ENCODE data around the gene VWA5B2. TPM values are rescaled to one million over a fixed set of nuclear protein-coding genes. Genes with fewer than 3 reads are reported as not detected.

VWA5B2 gene
- total and polyA plus RNA-seq, 7 donors = 0.23 to 1.0 (median 0.60) TPM; not detected in 2

- H3K27ac ChIP-seq = no peak overlapping the region
- no peaks in the 10 kb centered on the region for H3K9me3 ChIP-seq
- H3K27me3 ChIP-seq = no peaks in the 10 kb centered on the region
- WGBS, 2 donors = 95 to 96% methylated on average over 13 of the region's 13 CpGs
- no peak overlapping the region for H3K4me3 ChIP-seq
- intact Hi-C loops (cut with DNase I) = loop anchor here (5.0 kb wide), 3 partner anchors 58 to 172 kb away; partner anchors contain the start of genes ABCC5, ALG3, EEF1AKMT4 and PSMD2
- peaks cover 0 to 37% (median 29%) of the 10 kb centered on the region in 4 donors for H3K4me1 ChIP-seq
- TF ChIP-seq EP300 (IDR thresholded peaks at IDR 0.05) (no peak), POLR2AphosphoS5 (IDR thresholded peaks at IDR 0.05) (no peak), POLR2A (IDR thresholded peaks at IDR 0.05) (no peak)
- TF ChIP-seq, protein P1, sequence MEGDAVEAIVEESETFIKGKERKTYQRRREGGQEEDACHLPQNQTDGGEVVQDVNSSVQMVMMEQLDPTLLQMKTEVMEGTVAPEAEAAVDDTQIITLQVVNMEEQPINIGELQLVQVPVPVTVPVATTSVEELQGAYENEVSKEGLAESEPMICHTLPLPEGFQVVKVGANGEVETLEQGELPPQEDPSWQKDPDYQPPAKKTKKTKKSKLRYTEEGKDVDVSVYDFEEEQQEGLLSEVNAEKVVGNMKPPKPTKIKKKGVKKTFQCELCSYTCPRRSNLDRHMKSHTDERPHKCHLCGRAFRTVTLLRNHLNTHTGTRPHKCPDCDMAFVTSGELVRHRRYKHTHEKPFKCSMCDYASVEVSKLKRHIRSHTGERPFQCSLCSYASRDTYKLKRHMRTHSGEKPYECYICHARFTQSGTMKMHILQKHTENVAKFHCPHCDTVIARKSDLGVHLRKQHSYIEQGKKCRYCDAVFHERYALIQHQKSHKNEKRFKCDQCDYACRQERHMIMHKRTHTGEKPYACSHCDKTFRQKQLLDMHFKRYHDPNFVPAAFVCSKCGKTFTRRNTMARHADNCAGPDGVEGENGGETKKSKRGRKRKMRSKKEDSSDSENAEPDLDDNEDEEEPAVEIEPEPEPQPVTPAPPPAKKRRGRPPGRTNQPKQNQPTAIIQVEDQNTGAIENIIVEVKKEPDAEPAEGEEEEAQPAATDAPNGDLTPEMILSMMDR (IDR thresholded peaks at IDR 0.05) = no peak
- no peak for DNase-seq
- H3K36me3 ChIP-seq = peaks cover 36 to 76% (median 64%) of the 10 kb centered on the region in 4 donors
These were observed 40.0 kb upstream of the VWA5B2 start for GRCh38 chr3:184189421-184189820.

- Histone ChIP-seq H3K9me3 (no peaks in the 10 kb centered on the region), H3K27ac (no peak overlapping the region), H3K4me3 (no peak overlapping the region), H3K27me3 (no peaks in the 10 kb centered on the region), H3K36me3 (peaks cover 35 to 89% (median 69%) of the 10 kb centered on the region in 4 donors), H3K4me1 (peaks cover 0 to 10% (median 9%) of the 10 kb centered on the region in 4 donors)
- intact Hi-C loops (cut with DNase I) = no loop called here
- 94 to 96% methylated on average over 10 of the region's 10 CpGs for WGBS, 2 donors
- no peak for TF ChIP-seq POLR2AphosphoS5 (IDR thresholded peaks at IDR 0.05)
- no peak for TF ChIP-seq POLR2A (IDR thresholded peaks at IDR 0.05)
- TF ChIP-seq EP300 (IDR thresholded peaks at IDR 0.05) = no peak
- no peak for DNase-seq
These were observed 36.5 kb upstream of the VWA5B2 start for GRCh38 chr3:184192889-184193288.

DNA sequence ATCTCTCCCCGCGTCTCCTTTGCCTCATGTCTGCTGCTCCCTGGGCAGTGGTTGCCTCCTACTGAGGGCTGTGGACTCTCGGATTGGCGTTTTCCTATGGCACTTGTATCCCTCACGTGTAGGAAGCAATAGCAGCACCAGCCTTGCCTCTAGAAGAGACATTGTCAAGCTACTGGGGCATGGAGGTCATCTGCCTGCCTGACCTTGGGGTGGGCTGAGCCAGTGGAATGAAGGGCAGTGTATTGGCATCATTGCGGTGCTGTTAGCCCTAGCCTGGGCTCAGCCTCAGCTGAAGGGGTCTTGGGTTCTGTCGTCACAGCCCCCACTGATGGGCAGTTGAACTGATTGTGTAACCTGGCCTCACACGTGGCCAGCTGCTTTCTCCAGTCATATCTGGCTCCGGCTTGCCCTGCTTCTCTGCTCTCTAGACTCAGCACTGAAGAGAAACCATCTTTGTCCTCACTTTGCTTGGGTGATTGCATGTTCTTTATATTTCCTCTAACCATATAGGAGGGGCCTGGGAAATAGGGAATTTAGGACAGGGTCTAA, 35.3 kb upstream of the VWA5B2 start:
- Histone ChIP-seq H3K4me3 (no peak overlapping the region), H3K27me3 (no peaks in the 10 kb centered on the region), H3K27ac (no peak overlapping the region), H3K9me3 (no peaks in the 10 kb centered on the region), H3K4me1 (no peaks in the 10 kb centered on the region), H3K36me3 (peaks cover 35 to 77% (median 58%) of the 10 kb centered on the region in 4 donors)
- TF ChIP-seq EP300 (IDR thresholded peaks at IDR 0.05) = no peak
- TF ChIP-seq POLR2A (IDR thresholded peaks at IDR 0.05) = no peak
- TF ChIP-seq, protein P1 (IDR thresholded peaks at IDR 0.05) = no peak
- TF ChIP-seq POLR2AphosphoS5 (IDR thresholded peaks at IDR 0.05) = no peak
- intact Hi-C loops (cut with DNase I) = no loop called here
- DNase-seq = no peak
- WGBS, 2 donors = 92 to 93% methylated on average over 9 of the region's 9 CpGs

DNA sequence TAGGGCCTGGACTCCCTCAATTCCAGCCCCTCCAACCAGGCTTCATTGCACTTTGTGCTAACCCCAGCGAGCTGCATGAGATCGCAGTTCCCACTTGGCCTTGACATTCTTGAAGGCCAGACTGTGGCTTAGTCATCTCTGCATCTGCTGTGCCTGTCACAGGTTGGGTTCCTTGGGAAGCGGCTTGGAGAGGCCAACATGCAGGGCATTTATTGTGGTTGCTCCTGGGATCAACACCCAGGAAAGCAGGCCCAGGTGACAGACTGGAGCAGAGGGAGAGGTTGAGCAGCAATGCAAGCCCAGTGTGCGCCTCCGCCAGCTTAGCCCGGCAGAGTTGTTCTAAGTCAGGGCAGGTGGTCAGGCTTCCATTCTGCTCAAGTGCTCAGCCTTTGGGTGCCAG, 32.8 kb upstream of the VWA5B2 start:
- no peaks in the 10 kb centered on the region for H3K9me3 ChIP-seq
- no peaks in the 10 kb centered on the region for H3K4me1 ChIP-seq
- no peak overlapping the region for H3K27ac ChIP-seq
- intact Hi-C loops (cut with DNase I) = no loop called here
- no peak for DNase-seq
- 89 to 91% methylated on average over 6 of the region's 6 CpGs for WGBS, 2 donors
- no peak for TF ChIP-seq POLR2A (IDR thresholded peaks at IDR 0.05)
- no peak for TF ChIP-seq EP300 (IDR thresholded peaks at IDR 0.05)
- TF ChIP-seq, protein P1 (IDR thresholded peaks at IDR 0.05) = no peak
- no peak overlapping the region for H3K4me3 ChIP-seq
- no peaks in the 10 kb centered on the region for H3K27me3 ChIP-seq
- H3K36me3 ChIP-seq = peaks cover 26 to 52% (median 34%) of the 10 kb centered on the region in 4 donors

- 91 to 94% methylated on average over 9 of the region's 9 CpGs for WGBS, 2 donors
- TF ChIP-seq POLR2A (IDR thresholded peaks at IDR 0.05) = no peak
- Histone ChIP-seq H3K4me1 (no peaks in the 10 kb centered on the region), H3K27ac (no peak overlapping the region), H3K27me3 (no peaks in the 10 kb centered on the region), H3K36me3 (peaks cover 7 to 33% (median 15%) of the 10 kb centered on the region in 4 donors), H3K9me3 (no peaks in the 10 kb centered on the region), H3K4me3 (no peak overlapping the region)
- intact Hi-C loops (cut with DNase I) = no loop called here
- no peak for DNase-seq
These were observed 30.9 kb upstream of the VWA5B2 start for GRCh38 chr3:184198509-184198908.

DNA sequence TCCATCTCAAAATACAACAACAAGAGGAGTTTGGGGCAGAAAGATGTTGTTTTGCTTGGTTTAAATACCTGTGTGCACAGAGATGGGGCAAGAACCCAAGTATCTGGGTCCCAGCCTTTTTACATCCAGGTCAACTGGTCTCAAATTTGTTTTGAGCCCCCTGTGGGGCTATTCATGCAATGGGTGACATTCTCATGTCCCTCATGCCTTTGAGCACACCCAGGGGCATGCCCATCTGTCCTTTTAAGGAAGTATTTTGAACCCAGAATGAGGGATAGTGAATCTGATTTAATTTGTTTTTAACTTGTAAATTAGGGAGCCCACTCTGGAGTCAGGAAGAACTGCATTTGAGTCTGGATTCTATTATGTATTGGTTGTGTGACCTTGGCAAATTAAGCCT, 28.6 kb upstream of the VWA5B2 start:
- no peaks in the 10 kb centered on the region for H3K4me1 ChIP-seq
- no peak for DNase-seq
- intact Hi-C loops (cut with DNase I) = no loop called here
- no peaks in the 10 kb centered on the region for H3K9me3 ChIP-seq
- H3K27me3 ChIP-seq = peaks cover 0 to 2% (median 0%) of the 10 kb centered on the region in 3 donors
- TF ChIP-seq, protein P1 (IDR thresholded peaks at IDR 0.05) = no peak
- TF ChIP-seq EP300 (IDR thresholded peaks at IDR 0.05) (no peak), POLR2AphosphoS5 (IDR thresholded peaks at IDR 0.05) (no peak), POLR2A (IDR thresholded peaks at IDR 0.05) (no peak)
- no peak overlapping the region for H3K4me3 ChIP-seq
- H3K27ac ChIP-seq = no peak overlapping the region
- H3K36me3 ChIP-seq = peaks cover 0 to 10% (median under 1%) of the 10 kb centered on the region in 4 donors
